HepG2 (cell line): ENCODE measurements around the gene SMYD1. TPM values are rescaled to one million over a fixed set of nuclear protein-coding genes. Genes with fewer than 3 reads are reported as not detected.

Experiments used
- BRCA1 ChIP-seq: sonication (generic); formaldehyde crosslinking; IDR thresholded peaks from 2 replicates; pipeline ENCODE4 v1.4.0; 2020; ENCODE audit warnings: missing genetic modification reagents
- CHD4 ChIP-seq: fragments of 200-600 bp; sonication (generic); IDR thresholded peaks from 2 replicates; pipeline ENCODE4 v1.7.0; 2017; ENCODE audit warnings: mild to moderate bottlenecking, low read length, borderline replicate concordance
- FOXO1 ChIP-seq: sonication (generic); formaldehyde crosslinking; IDR thresholded peaks from 2 replicates; pipeline ENCODE4 v1.4.0; 2020; ENCODE audit warnings: missing genetic modification reagents
- KLF12 ChIP-seq: sonication (generic); formaldehyde crosslinking; IDR thresholded peaks from 2 replicates; pipeline ENCODE4 v1.4.0; 2020; ENCODE audit warnings: missing genetic modification reagents, borderline replicate concordance
- KLF9 ChIP-seq: IDR thresholded peaks from 2 replicates; pipeline ENCODE4 v1.6.1; 2016; ENCODE audit warnings: low read depth
- NR3C1 ChIP-seq: sonication (generic); formaldehyde crosslinking; IDR thresholded peaks from 2 replicates; pipeline ENCODE4 v1.4.0; 2020; ENCODE audit warnings: missing genetic modification reagents
- PAXIP1 ChIP-seq: sonication (generic); formaldehyde crosslinking; conservative IDR thresholded peaks from 2 replicates; pipeline ENCODE4 v1.4.0; 2020; ENCODE audit warnings: mild to moderate bottlenecking, missing genetic modification reagents, moderate library complexity
- PHF8 ChIP-seq: sonication (generic); formaldehyde crosslinking; IDR thresholded peaks from 2 replicates; pipeline ENCODE4 v1.5.0; 2020; ENCODE audit warnings: missing genetic modification reagents
- PRMT3 ChIP-seq: sonication (generic); formaldehyde crosslinking; IDR thresholded peaks from 2 replicates; pipeline ENCODE4 v1.8.1; 2022; ENCODE audit warnings: low read depth, mild to moderate bottlenecking, moderate library complexity, missing genetic modification reagents, borderline replicate concordance
- REST ChIP-seq, 2 experiments: IDR thresholded peaks; 2 replicates each; pipeline ENCODE4 v1.6.1; 2011 to 2012; ENCODE audit warnings: low read length in 2 of 2, borderline replicate concordance in 1 of 2, low read depth in 1 of 2, mild to moderate bottlenecking in 1 of 2, moderate library complexity in 1 of 2
- SCMH1 ChIP-seq: sonication (generic); formaldehyde crosslinking; IDR thresholded peaks from 2 replicates; pipeline ENCODE4 v1.9.0; 2021; ENCODE audit warnings: missing genetic modification reagents, mild to moderate bottlenecking, borderline replicate concordance
- WIZ ChIP-seq: sonication (generic); formaldehyde crosslinking; IDR thresholded peaks from 2 replicates; pipeline ENCODE4 v1.5.1; 2020; ENCODE audit warnings: mild to moderate bottlenecking, missing genetic modification reagents
- ZBTB33 ChIP-seq: sonication (generic); formaldehyde crosslinking; IDR thresholded peaks from 2 replicates; pipeline ENCODE4 v1.4.0; 2020; ENCODE audit warnings: missing genetic modification reagents
- ZBTB39 ChIP-seq: sonication (generic); formaldehyde crosslinking; IDR thresholded peaks from 2 replicates; pipeline ENCODE4 v1.5.0; 2020; ENCODE audit warnings: missing genetic modification reagents
- ZNF17 ChIP-seq: sonication (generic); formaldehyde crosslinking; IDR thresholded peaks from 2 replicates; pipeline ENCODE4 v1.5.0; 2020; ENCODE audit warnings: mild to moderate bottlenecking, missing genetic modification reagents
- ZNF570 ChIP-seq: sonication (generic); formaldehyde crosslinking; IDR thresholded peaks from 2 replicates; pipeline ENCODE4 v1.4.0; 2020; ENCODE audit warnings: mild to moderate bottlenecking, missing genetic modification reagents, borderline replicate concordance
- polyA plus RNA-seq, 8 experiments: library from polyadenylated mRNA; depleted of rRNA in 3 of 8; stranded (reverse) in 7 of 8; unstranded in 1 of 8; fragments of >200 nt; fragmentation: Illumina TruSeq in 4 of 8; extraction: Trizol in 4 of 8; gene quantifications; 2 replicates each; pipeline versions ENCODE4 v1.2.1 to v1.2.3, GENCODE V29; 2011 to 2016; ENCODE audit warnings: low read depth in 4 of 8, missing spikeins in 1 of 8, mixed read lengths in 1 of 8; ENCODE audit not compliant: insufficient read depth in 1 of 8
- total RNA-seq, 5 experiments: library from RNA; depleted of rRNA; stranded (reverse); fragments of >200 nt; fragmentation: Illumina TruSeq; extraction: Trizol; gene quantifications; 2 replicates each; pipeline ENCODE4 v1.2.3, GENCODE V29; 2016; ENCODE audit warnings: low read depth in 1 of 5
- TF ChIP-seq, protein P1 (sequence below): sonication (generic); formaldehyde crosslinking; IDR thresholded peaks from 2 replicates; pipeline ENCODE4 v1.4.0; 2020; ENCODE audit warnings: missing genetic modification reagents

SMYD1 gene
- total and polyA plus RNA-seq, 2 of the 13 experiments (the other 11 are each of a cell fraction or from before 2014, with no cell fraction given) = not detected

- TF ChIP-seq REST (IDR thresholded peaks at IDR 0.05; ENCODE audit: borderline replicate concordance in 1 of 2, low read depth in 1 of 2, low read length in 2 of 2) (no peak), PHF8 (no peak), WIZ (CRISPR knock-in tag) (no peak), PRMT3 (CRISPR knock-in tag) (peak; percentile 6; the same call in 1 of the 2 replicates), ZNF17 (CRISPR knock-in tag) (no peak), SCMH1 (CRISPR knock-in tag) (no peak), ZBTB33 (CRISPR knock-in tag) (no peak), CHD4 (no peak), KLF9 (CRISPR knock-in tag) (no peak), BRCA1 (CRISPR knock-in tag) (no peak), ZBTB39 (CRISPR knock-in tag) (no peak), NR3C1 (no peak), KLF12 (CRISPR knock-in tag) (no peak), PAXIP1 (no peak), ZNF570 (CRISPR knock-in tag) (no peak), FOXO1 (no peak)
- TF ChIP-seq, protein P1, sequence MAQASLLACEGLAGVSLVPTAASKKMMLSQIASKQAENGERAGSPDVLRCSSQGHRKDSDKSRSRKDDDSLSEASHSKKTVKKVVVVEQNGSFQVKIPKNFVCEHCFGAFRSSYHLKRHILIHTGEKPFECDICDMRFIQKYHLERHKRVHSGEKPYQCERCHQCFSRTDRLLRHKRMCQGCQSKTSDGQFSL = no peak
Measured at GRCh38 chr2:88123975-88124917, 56.6 kb downstream of the SMYD1 start (continued).
